Activated CD4-positive, alpha-beta T cell treated with anti-CD3 and anti-CD28 coated beads for 48 hours (primary cell): ENCODE measurements around the gene JAK3.
"Not testable (repeated sequence)": the region's sequence is repeated elsewhere in the genome, so short reads cannot be mapped to it uniquely, and the experiment has no call there.

Source experiments
- DNase-seq: peaks from one replicate; pipeline ENCODE4 v3.0.0-alpha.2; 2020

Gene JAK3

DNA sequence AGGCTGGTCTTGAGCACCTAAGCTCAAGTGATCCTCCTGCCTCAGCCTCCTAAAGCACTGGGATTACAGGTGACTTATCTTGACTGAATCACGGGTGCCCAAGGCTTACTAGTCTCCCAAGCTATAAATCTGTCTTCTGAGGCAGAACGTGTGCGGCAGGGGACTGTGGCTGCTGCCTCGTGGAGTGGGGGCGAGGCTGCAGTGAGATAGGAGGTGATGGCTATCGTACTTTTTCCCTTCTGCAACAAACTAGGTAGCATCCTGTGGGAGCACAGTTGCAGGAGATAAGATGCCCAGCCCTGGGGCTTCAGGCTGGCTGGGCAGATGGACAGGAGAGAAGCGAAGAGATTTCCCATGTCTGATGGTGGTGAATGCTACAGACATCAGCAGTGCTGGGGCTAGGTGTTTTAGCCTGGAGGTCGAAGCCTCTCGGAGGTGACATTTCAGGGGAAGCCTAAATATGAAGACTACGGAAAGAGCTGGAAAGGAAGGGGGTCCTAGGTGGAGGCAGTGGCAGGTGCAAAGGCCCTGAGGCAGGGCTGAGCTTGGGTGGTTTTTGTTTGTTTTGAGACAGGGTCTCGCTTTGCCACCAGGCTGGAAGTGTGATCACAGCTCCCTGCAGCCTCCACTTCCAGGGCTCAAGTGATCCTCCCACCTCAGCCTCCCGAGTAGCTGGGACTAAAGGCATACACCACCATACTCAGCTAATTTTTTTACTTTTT lies 45.5 kb downstream of the JAK3 start:
- no peak for DNase-seq

DNA sequence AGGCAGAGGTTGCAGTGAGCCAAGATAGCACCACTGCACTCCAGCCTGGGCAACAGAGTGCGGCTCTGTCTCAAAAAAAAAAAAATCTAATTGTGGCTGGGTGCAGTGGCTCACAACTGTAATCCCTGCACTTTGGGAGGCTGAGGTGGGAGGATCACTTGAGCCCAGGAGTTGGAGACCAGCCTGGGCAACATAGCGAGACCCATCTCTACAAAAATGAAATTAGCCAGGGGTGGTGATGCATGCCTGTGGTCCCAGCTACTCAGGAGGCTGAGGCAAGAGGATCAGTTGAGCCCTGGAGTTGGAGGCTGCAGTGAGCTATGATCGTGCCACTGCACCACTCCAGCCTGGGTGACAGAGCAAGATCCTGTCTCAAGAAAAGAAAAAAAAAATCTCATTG lies 49.2 kb downstream of the JAK3 start:
- not testable (repeated sequence) for DNase-seq

- DNase-seq = peak; percentile 85
These were observed 50.2 kb downstream of the JAK3 start for GRCh38 chr19:17797424-17798201.

GRCh38 chr19:17796838-17797423 lies 50.9 kb downstream of the JAK3 start:
- no peak for DNase-seq

DNA sequence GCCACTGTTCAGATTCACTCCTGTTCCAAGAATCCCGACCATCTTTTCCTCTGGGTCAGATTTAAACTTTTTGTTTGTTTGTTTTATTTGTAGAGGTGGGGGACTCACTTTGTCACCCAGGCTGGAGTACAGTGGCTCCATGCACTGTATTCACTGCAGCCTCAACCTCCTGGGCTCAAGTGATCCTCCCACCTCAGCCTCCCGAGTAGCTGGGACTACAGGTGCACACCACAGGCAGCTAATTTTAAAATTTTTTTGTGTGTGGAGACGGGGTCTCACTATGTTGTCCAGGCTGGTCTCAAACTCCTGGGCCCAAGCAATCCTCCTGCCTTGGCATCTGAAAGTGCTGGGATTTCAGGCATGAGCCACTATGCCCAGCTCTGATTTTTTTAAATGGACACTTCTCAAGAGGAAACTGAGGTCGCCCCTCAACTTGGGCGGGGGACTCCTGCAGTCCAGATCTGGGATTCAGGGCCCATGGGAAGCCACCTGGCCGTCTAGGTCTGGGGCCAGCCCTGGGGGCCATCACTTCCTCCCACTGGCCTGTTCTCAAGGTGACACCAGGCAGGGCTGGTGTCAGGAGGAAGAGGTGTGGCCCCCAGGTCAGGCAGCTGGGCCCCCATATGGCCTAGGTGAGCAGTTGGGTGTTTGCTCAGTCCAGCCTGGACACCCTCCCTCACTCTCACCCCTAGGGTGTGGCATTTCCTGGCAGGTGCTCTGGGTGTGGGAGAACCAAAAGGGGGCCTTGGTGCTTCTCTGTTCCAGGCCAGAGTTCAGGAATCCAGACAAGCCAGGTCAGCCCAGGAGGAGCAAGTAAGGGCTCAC lies 51.6 kb downstream of the JAK3 start:
- no peak for DNase-seq

DNA sequence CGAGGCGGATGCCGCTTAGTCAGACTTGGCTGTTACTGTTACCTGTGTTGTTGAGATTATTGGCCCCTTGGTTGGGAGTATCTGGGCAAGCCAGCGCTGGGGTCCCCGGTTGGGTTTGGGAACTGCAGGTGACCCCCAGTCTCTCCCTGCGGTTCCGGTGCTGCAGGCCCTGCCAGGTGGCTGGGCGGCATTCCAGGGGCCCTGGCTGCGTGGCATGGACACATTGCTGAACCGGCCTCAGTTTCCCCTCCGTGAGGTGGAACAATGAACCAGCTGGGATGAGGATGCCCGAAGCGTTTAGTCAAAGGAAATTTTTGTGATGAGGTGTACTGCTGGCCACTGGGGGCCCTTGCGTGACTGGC lies 52.3 kb downstream of the JAK3 start:
- no peak for DNase-seq

DNA sequence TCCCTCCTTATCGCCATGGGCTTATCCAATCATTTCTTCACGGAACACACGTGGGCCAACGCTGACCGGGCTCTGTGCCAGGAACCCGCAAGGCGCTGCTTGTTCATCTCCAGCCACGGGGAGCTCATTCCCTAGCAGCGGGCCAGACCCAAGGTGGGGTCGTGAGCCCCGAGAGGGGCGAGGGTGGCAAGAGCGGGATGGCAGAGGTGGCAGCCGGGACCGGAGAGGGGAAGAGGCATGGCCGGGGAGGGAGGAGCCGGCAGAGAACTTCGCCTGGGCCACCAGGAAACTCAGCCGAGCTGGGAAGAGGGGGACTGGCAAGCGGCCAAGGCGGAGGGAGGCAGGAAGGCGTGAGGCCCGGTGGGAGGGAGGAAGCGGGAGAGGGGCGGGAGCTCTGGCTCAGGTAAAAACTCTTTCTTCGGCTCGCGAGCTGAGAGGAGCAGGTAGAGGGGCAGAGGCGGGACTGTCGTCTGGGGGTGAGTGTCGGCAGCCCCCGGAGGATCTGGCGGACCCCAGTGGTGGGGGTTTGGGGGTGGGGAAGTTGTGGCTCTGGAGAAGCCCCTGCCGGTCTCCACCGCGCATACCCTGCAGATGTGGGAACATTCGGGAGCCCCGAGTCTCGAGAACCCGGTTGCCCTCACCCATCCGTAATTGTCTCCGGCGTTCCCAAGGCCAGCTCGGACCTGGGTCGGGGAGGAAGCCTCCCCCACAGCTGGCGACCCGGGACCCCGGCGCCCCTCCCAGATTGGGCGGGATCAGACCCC lies 52.9 kb downstream of the JAK3 start, which contains the start of gene B3GNT3:
B3GNT3 (plus strand) TSS at position 408 of the 764 bp plus-strand sequence. CDS start 12,670 bp downstream, outside the sequence.
- peak; percentile 29 for DNase-seq

DNA sequence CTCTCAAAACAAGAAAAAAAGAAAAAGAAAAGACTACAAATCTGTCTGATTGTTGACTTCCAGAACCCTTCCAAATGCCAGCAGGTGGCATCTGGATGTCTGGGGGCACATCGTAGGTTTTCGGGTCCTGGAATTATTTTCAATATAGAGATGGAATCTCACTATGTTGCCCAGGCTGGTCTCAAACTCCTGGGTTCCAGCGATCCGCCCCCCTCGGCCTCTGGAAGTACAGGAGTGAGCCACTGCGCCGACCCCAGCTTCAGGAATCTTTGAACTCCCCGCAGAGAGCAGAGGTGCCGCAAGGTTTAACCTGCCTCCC lies 53.4 kb downstream of the JAK3 start:
- no peak for DNase-seq

DNA sequence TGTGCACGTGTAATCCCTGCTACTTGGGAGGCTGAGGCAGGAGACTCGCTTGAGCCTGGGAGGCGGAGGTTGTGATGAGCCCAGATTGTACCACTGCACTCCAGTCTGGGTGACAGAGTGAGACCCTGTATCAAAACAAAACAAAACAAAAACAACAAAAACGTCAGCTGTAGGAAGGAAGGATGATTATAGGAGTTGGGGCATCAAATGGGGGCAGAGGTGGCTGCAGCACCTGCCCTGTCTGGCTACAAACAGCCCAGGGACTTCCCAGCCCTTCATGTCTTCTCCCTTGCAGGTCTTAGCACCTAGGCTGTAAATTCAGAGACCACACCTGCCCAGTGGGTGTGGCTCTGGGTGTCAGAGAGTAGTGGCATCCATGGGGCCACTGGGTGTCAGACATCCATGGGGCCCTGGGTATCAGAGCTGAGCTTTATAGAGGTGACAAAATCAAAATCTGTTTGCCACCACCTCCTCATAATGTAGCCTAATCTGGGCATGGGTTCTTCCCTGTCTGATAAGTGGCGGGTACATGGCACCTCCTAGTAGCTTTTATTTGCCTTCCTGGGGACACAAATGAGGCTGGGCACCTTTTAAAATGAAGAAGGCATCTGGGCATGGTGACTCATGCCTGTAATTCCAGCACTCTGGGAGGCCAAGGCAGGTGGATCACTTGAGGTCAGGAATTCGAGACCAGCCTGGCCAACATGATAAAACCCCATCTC lies 57.6 kb downstream of the JAK3 start:
- no peak for DNase-seq

GRCh38 chr19:17788632-17789031 lies 59.1 kb downstream of the JAK3 start:
- DNase-seq = no peak

GRCh38 chr19:17787274-17787913 lies 60.4 kb downstream of the JAK3 start:
- DNase-seq = no peak

DNA sequence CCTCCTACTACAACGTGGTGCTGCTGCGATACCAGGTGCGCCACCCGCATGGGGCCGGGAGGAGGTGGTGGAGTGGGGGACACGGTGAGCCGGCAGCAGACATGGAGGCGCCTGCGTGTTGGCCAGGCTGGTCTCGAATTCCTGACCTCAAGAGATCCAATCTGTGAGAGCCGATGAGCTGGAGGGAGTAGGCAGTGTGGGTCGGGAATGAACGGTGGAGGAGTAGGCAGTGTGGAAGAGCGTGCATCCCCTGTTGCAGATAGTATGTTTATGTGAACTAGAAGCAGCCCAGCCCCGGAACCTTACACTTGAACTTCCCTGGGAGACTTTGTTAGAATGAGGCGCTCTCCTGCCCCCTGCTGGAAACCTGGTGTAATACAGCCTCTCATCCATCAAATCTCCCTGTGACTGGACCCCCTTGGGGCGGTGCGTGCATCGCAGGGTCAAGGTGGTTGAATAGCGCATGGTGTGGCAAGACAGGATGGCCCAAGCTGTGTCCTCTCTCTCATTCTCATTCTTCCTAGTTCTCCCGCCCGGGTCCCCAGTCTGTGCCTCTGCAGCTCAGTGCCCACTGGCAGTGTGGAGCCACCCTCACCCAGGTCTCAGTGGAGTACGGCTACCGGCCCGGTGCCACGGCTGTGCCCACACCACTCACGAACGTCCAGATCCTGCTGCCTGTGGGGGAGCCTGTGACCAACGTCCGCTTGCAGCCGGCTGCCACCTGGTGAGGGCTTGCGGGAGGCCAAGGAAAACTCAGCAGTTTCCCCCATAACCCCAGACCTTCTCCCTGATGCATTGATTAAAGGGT lies 63.4 kb downstream of the JAK3 start:
- DNase-seq = peak; percentile 86

DNA sequence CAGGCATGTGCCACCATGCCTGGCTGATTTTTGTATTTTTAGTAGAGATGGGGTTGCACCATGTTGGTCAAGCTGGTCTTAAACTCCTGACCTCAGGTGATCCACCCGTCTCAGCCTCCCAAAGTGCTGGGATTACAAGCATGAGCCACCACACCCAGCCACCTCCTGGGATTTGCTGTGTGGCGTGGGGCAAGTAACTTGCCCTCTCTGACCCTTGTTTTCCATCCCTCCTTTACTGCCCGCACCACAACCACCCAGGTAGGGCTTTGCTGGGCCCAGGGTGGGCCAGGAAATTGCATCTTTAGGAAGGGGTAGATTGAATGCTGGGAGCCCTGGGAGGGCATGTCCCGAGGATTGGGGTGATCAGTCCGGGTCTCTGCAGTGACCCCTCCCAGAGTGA lies 64.1 kb downstream of the JAK3 start:
- not testable (repeated sequence) for DNase-seq

DNA sequence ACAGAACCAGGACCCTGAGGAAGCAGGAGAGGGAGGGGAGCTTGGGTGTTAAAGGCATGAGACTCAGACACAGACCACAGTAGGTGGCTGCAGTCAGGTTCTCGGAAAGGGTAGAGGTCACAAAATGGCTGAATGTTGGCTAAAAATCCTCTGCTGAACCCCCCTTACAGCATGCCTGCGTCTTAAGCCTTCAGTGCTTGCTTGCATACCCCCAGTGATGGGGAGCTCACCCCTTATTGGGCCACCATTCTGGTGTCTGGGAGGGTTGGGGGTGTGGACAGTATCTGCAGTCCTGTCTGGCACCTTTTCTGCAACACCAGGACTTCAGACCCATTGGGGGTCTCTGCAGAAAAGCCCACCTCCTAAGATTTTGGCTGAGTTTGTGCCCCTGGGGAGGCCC lies 67.0 kb downstream of the JAK3 start:
- DNase-seq = no peak

DNA sequence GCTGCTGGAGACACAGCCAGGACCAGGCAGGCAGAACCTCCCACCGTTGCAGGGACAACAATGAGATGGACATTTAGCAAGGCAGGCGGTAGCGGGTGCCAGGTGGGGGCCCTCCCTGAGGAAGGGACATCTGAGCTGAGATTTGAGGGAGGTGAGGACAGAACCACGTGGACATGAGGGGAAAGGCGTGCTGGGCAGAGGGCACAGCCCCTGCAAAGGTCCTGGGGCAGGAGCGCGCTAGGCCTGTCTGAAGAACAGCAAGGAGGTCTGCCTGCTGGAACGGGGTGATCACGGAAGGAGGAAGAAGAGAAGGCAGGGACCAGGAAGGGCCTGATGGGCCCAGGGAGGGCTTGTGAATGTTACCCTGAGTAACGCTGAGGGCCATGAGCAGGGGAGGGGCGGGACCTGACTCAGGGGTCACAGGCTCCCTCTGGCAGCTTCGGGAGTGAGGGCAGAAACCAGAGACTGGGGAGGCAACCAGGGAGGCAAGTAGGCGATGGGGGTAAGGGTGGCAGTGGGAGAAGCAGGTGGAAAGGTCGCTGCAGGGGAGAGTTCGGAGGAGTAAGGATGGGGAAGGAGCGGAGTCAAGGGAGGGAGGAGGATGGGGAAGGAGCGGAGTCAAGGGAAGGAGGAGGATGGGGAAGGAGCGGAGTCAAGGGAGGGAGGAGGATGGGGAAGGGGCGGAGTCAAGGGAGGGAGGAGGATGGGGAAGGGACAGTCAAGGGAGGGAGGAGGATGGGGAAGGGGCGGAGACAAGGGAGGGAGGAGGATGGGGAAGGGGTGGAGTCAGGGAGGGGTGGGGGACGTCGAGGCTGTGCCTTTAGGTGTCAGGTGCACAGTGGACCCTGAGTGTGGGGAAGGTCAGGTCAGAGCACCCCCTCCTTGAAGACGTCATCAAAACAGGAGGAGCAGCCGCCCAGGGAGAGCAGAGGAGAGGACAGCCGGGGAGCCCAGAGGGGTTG lies 68.5 kb downstream of the JAK3 start:
- no peak for DNase-seq

DNA sequence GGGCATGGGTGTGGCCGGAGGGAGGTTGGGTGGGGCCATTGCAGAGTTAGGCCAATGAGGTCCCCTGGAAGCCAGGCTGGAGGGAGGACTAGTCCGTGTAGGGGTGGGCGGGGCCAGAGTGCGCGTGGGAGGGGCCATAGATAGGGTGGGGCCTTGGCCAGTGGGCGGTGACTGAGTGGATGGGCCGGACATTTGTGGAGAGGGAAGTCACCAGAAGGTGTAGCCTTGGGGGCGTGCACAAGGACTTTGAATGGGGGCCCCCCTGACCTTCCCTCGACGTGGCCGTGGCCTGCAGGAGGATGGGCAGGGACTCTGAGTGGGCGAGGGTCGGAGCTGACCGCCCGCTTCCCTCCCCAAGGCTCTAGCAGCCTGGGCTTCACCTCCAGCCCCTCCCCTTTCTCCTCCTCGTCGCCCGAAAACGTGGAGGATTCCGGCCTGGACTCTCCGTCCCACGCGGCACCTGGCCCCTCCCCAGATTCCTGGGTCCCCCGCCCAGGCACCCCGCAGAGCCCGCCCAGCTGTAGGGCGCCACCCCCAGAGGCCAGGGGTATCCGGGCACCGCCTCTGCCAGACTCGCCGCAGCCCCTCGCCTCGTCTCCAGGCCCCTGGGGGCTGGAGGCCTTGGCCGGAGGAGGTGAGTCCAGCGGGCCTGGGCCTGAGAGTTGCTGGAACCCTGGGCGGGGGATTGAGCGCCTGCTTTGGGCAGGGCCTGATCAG lies 69.4 kb downstream of the JAK3 start:
- peak; percentile 76 for DNase-seq

DNA sequence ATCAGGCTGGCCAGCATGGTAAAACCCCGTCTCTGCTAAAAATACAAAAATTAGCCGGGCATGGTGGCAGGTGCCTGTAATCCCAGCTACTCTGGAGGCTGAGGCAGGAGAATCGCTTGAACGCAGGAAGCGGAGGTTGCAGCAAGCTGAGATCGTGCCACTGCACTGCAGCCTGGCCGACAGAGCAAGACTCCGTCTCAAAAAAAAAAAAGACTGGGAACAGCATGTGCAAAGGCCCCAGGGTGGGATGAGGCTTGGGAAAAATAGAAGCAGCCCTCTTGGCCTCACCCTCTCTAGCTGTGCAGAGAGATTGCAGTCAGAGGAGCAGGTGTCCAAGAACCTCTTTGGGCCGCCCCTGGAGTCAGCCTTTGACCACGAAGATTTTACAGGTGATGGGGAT lies 69.9 kb downstream of the JAK3 start:
- not testable (repeated sequence) for DNase-seq
